ENCODE measurements around the gene POLR3F. TPM values are rescaled to one million over a fixed set of nuclear protein-coding genes. Genes with fewer than 3 reads are reported as not detected.
A peak's percentile ranks its signal among the peaks of the same experiment; 100 is the strongest.

POLR3F gene
- total and polyA plus RNA-seq, 9 of the 15 experiments (the other 6 are each of a cell fraction or from before 2014, with no cell fraction given), result 7.0 to 15.0 (median 9.6) TPM

DNA sequence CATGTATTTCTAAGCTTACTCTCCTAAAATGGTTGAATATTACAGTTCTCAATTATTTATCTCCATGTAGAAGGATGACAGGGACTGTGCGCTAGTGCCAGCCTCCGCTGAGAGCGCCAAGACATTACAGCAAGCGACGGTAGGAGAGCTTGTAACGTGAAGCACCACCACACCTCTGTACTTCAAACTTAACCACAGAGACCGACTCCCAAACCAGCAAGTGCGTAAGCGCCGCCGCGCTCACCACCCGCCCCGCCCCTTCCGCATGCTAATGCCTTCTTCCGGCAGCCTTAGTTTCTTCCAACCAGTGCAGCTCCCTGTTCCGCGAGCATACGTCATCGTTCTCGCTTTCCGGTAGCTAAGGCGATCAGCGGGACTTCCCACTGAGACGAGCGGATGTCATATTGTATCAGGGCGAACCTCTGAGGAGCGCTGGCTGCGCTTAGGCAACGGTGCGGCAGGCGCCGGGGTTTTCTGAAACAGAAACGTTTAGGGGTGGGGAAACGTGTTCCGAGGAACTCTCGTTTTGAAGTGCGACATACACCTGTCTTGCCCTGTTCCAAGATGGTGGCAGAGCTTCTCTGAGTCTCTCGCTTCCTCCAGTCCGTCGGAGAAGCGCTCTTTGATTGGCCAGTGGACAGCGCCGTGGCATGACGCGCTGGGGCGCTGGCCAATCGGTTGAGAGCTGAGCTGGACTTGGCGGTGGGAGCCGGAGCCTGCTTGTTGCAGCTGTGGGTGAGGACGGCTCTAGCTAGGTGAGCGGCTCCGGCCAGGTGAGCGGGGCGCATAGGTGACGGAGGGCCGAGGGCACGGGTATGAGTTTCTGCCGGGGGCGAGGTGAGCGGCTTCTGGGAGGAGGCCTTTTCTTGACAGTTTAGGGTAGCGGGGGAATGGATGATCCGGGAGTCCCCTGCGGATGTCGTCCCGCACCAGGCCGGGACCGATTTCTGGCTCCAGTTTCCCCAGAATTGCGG lies 40.3 kb downstream of the POLR3F start, which contains the start of gene SEC23B:
Gene SEC23B, plus strand, starts transcription at position 723 of the 974 bp plus-strand sequence. CDS start 2,896 bp downstream, outside the sequence.
- WGBS (ENCODE audit: insufficient coverage, low coverage, missing lambda C conversion rate), result under 1% methylated on average over 54 of the region's 69 CpGs
- peak within 1 kb of the TSS; percentile 86 for H3K4me2 ChIP-seq (ENCODE audit: insufficient read depth, low read length)
- H2AFZ ChIP-seq (ENCODE audit: low read depth, low read length), result peak within 1 kb of the TSS; percentile 97
- DNase-seq (ENCODE audit: extremely low read depth in 1 of 4, low spot score in 3 of 4) (peak; percentile 91 to 95 (median 93)), FAIRE-seq (peak; percentile 99), ATAC-seq (peak; percentile 99)
- no peaks in the 10 kb centered on the region for H3K9me1 ChIP-seq (ENCODE audit: control insufficient read depth, insufficient read depth, low read length)
- peak within 1 kb of the TSS; percentile 79 for H3K4me3 ChIP-seq
- no peaks in the 10 kb centered on the region for H3K9me3 ChIP-seq (replicated peaks; ENCODE audit: control insufficient read depth, insufficient read depth, low read depth, low read length)
- ChIA-PET POLR2A (interaction anchor here (0.6 to 1.9 kb wide), 8 partner anchors 9 to 1500 kb away, joined by 3 to 8 read pairs (median 5); partner anchors contain the start of genes DZANK1, POLR3F and RBBP9), CTCF (ENCODE audit: low intra/inter-chr PET ratio) (no interaction called here)
- peak within 1 kb of the TSS; percentile 96 for H3K27ac ChIP-seq (ENCODE audit: extremely low read depth, low read depth, low read length)
- in situ Hi-C loops (cut with MboI), result no loop called here
- H3K79me2 ChIP-seq (ENCODE audit: control insufficient read depth, insufficient read depth, low read length), result peaks cover 17% of the 10 kb centered on the region
- intact Hi-C loops (cut with micrococcal nuclease), result no loop called here
- H3K4me1 ChIP-seq (replicated peaks in 1 of 2; ENCODE audit: control insufficient read depth in 2 of 2, insufficient read depth in 2 of 2, low read length in 2 of 2), result peaks cover 0 to 6% of the 10 kb centered on the region in 2 experiments; a peak in 2 of 5 replicates
- H3K9ac ChIP-seq (ENCODE audit: insufficient read depth in 1 of 2, low read depth in 2 of 2, low read length in 2 of 2), result peak within 1 kb of the TSS; percentile 84 to 92
- no peaks in the 10 kb centered on the region for H3K27me3 ChIP-seq (ENCODE audit: control insufficient read depth in 2 of 2, insufficient read depth in 2 of 2, low read length in 2 of 2)
- no peaks in the 10 kb centered on the region for H4K20me1 ChIP-seq (replicated peaks; ENCODE audit: control insufficient read depth, insufficient read depth, low read length)
- H3K36me3 ChIP-seq (ENCODE audit: control insufficient read depth, insufficient read depth, low read length), result peaks cover 23% of the 10 kb centered on the region
- BruUV-seq (replicated peaks), result TSS peak; percentile 98
- TF ChIP-seq ELF2 (CRISPR knock-in tag; IDR thresholded peaks at IDR 0.05) (peak; percentile 30; the same call in 1 of the 2 replicates), KDM1A (IDR thresholded peaks at IDR 0.05) (no peak), EP400 (IDR thresholded peaks at IDR 0.05) (peak; percentile 94), NBN (IDR thresholded peaks at IDR 0.05; ENCODE audit: low read depth) (peak; percentile 57; the same call in 1 of the 2 replicates), ZNF324 (CRISPR knock-in tag; IDR thresholded peaks at IDR 0.05) (no peak), HIVEP1 (CRISPR knock-in tag; IDR thresholded peaks at IDR 0.05) (no peak), ZFX (CRISPR knock-in tag; IDR thresholded peaks at IDR 0.05) (peak; percentile 86), XRCC5 (IDR thresholded peaks at IDR 0.05; ENCODE audit: low read depth, low read length) (0 out of 2 replicates have a peak, but pooled peaks have one; percentile 8), RBFOX2 (IDR thresholded peaks at IDR 0.05; ENCODE audit: low read depth, low read length) (peak; percentile 95)
- TF ChIP-seq, protein P1, sequence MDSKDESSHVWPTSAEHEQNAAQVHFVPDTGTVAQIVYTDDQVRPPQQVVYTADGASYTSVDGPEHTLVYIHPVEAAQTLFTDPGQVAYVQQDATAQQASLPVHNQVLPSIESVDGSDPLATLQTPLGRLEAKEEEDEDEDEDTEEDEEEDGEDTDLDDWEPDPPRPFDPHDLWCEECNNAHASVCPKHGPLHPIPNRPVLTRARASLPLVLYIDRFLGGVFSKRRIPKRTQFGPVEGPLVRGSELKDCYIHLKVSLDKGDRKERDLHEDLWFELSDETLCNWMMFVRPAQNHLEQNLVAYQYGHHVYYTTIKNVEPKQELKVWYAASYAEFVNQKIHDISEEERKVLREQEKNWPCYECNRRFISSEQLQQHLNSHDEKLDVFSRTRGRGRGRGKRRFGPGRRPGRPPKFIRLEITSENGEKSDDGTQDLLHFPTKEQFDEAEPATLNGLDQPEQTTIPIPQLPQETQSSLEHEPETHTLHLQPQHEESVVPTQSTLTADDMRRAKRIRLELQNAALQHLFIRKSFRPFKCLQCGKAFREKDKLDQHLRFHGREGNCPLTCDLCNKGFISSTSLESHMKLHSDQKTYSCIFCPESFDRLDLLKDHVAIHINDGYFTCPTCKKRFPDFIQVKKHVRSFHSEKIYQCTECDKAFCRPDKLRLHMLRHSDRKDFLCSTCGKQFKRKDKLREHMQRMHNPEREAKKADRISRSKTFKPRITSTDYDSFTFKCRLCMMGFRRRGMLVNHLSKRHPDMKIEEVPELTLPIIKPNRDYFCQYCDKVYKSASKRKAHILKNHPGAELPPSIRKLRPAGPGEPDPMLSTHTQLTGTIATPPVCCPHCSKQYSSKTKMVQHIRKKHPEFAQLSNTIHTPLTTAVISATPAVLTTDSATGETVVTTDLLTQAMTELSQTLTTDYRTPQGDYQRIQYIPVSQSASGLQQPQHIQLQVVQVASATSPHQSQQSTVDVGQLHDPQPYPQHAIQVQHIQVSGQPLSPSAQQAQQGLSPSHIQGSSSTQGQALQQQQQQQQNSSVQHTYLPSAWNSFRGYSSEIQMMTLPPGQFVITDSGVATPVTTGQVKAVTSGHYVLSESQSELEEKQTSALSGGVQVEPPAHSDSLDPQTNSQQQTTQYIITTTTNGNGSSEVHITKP (IDR thresholded peaks at IDR 0.05; ENCODE audit: partially characterized antibody), result peak; percentile 75
- TF ChIP-seq, protein P2, sequence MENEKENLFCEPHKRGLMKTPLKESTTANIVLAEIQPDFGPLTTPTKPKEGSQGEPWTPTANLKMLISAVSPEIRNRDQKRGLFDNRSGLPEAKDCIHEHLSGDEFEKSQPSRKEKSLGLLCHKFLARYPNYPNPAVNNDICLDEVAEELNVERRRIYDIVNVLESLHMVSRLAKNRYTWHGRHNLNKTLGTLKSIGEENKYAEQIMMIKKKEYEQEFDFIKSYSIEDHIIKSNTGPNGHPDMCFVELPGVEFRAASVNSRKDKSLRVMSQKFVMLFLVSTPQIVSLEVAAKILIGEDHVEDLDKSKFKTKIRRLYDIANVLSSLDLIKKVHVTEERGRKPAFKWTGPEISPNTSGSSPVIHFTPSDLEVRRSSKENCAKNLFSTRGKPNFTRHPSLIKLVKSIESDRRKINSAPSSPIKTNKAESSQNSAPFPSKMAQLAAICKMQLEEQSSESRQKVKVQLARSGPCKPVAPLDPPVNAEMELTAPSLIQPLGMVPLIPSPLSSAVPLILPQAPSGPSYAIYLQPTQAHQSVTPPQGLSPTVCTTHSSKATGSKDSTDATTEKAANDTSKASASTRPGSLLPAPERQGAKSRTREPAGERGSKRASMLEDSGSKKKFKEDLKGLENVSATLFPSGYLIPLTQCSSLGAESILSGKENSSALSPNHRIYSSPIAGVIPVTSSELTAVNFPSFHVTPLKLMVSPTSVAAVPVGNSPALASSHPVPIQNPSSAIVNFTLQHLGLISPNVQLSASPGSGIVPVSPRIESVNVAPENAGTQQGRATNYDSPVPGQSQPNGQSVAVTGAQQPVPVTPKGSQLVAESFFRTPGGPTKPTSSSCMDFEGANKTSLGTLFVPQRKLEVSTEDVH (IDR thresholded peaks at IDR 0.05; ENCODE audit: low read depth, partially characterized antibody), result peak; percentile 78
